Measurements from ENCODE around the gene REPIN1. TPM values are rescaled to one million over a fixed set of nuclear protein-coding genes. Genes with fewer than 3 reads are reported as not detected.

The REPIN1 gene
- polyA plus RNA-seq, 1 of the 3 experiments (the other 2 are of a cell fraction) = 91.6 TPM

- H2AFZ ChIP-seq (ENCODE audit: low read depth) = no peak overlapping the region
Observed at GRCh38 chr7:150358988-150359621, 9.5 kb upstream of the REPIN1 start.

GRCh38 chr7:150359622-150360362, 8.8 kb upstream of the REPIN1 start:
- CTCF ChIA-PET = no interaction called here
- H3K79me2 ChIP-seq (ENCODE audit: insufficient read depth) = no peaks in the 10 kb centered on the region
- no peaks in the 10 kb centered on the region for H3K36me3 ChIP-seq (replicated peaks in 1 of 2; ENCODE audit: control insufficient read depth in 1 of 2, insufficient read depth in 2 of 2, low read length in 1 of 2)
- no peaks in the 10 kb centered on the region for H3F3A ChIP-seq (replicated peaks; ENCODE audit: insufficient read depth)
- POLR2A ChIA-PET = no interaction called here
- TF ChIP-seq SIN3A (IDR thresholded peaks at IDR 0.05; ENCODE audit: borderline replicate concordance, low read depth, low read length) (no peak), NRF1 (IDR thresholded peaks at IDR 0.05; ENCODE audit: low read depth, low read length) (no peak), RCOR1 (IDR thresholded peaks at IDR 0.05; ENCODE audit: low read length) (no peak), TEAD4 (IDR thresholded peaks at IDR 0.05; ENCODE audit: borderline replicate concordance, insufficient read depth) (no peak)
- no peak overlapping the region for H2AFZ ChIP-seq (ENCODE audit: low read depth)
- no peak for DNase-seq
- H3K27me3 ChIP-seq (ENCODE audit: insufficient read depth) = no peaks in the 10 kb centered on the region
- no peak overlapping the region for H3K4me3 ChIP-seq (ENCODE audit: low read depth in 2 of 2, low read length in 1 of 2)
- H3K9me2 ChIP-seq = no peaks in the 10 kb centered on the region
- no peak overlapping the region for H3K4me2 ChIP-seq
- H3K4me1 ChIP-seq (ENCODE audit: control insufficient read depth in 1 of 2, insufficient read depth in 2 of 2, low read depth in 1 of 2, low read length in 1 of 2) = peaks cover 0 to 14% of the 10 kb centered on the region in 2 experiments; a peak in 3 of 4 replicates
- no peak overlapping the region for H3K27ac ChIP-seq (ENCODE audit: low read depth in 2 of 2, low read length in 1 of 2)
- no peaks in the 10 kb centered on the region for H4K20me1 ChIP-seq (ENCODE audit: insufficient read depth)
- 95% methylated on average over 2 of the region's 2 CpGs for WGBS (ENCODE audit: low lambda C conversion rate)
- H3K9me3 ChIP-seq = no peaks in the 10 kb centered on the region
- H3K9ac ChIP-seq = no peak overlapping the region

More at GRCh38 chr7:150358988-150359621, 9.5 kb upstream of the REPIN1 start:
- Histone ChIP-seq H3K9me2 (no peaks in the 10 kb centered on the region), H3K9ac (no peak overlapping the region), H3K4me3 (ENCODE audit: low read depth in 2 of 2, low read length in 1 of 2) (no peak overlapping the region), H4K20me1 (ENCODE audit: insufficient read depth) (no peaks in the 10 kb centered on the region), H3K27me3 (ENCODE audit: insufficient read depth) (no peaks in the 10 kb centered on the region), H3K4me1 (ENCODE audit: control insufficient read depth in 1 of 2, insufficient read depth in 2 of 2, low read depth in 1 of 2, low read length in 1 of 2) (peaks cover 0 to 12% of the 10 kb centered on the region in 2 experiments; a peak in 3 of 4 replicates), H3K4me2 (no peak overlapping the region), H3K79me2 (ENCODE audit: insufficient read depth) (no peaks in the 10 kb centered on the region), H3F3A (replicated peaks; ENCODE audit: insufficient read depth) (no peaks in the 10 kb centered on the region), H3K9me3 (no peaks in the 10 kb centered on the region), H3K27ac (ENCODE audit: low read depth in 2 of 2, low read length in 1 of 2) (no peak overlapping the region), H3K36me3 (replicated peaks in 1 of 2; ENCODE audit: control insufficient read depth in 1 of 2, insufficient read depth in 2 of 2, low read length in 1 of 2) (no peaks in the 10 kb centered on the region)
- DNase-seq = no peak
- TF ChIP-seq TEAD4 (IDR thresholded peaks at IDR 0.05; ENCODE audit: borderline replicate concordance, insufficient read depth) (no peak), JUND (IDR thresholded peaks at IDR 0.05) (no peak)
- WGBS (ENCODE audit: low lambda C conversion rate) = 92% methylated on average over 4 of the region's 4 CpGs
- ChIA-PET CTCF (interaction anchor here (1.0 to 5.7 kb wide), 8 partner anchors 9 to 90 kb away, joined by 3 to 57 read pairs (median 4); partner anchors contain the start of genes RARRES2 and REPIN1), POLR2A (interaction anchor here (0.6 kb wide), 1 partner anchor 591 kb away, joined by 3 read pairs; no protein-coding TSS in a partner anchor)

GRCh38 chr7:150360363-150361058, 8.1 kb upstream of the REPIN1 start:
- Histone ChIP-seq H4K20me1 (ENCODE audit: insufficient read depth) (no peaks in the 10 kb centered on the region), H3K79me2 (ENCODE audit: insufficient read depth) (no peaks in the 10 kb centered on the region), H3K27me3 (ENCODE audit: insufficient read depth) (no peaks in the 10 kb centered on the region), H3K4me3 (ENCODE audit: low read depth in 2 of 2, low read length in 1 of 2) (no peak overlapping the region), H3F3A (replicated peaks; ENCODE audit: insufficient read depth) (no peaks in the 10 kb centered on the region), H3K36me3 (replicated peaks in 1 of 2; ENCODE audit: control insufficient read depth in 1 of 2, insufficient read depth in 2 of 2, low read length in 1 of 2) (no peaks in the 10 kb centered on the region), H3K4me1 (ENCODE audit: control insufficient read depth in 1 of 2, insufficient read depth in 2 of 2, low read depth in 1 of 2, low read length in 1 of 2) (peaks cover 0 to 14% of the 10 kb centered on the region in 2 experiments; a peak in 3 of 4 replicates), H2AFZ (ENCODE audit: low read depth) (no peak overlapping the region), H3K9ac (no peak overlapping the region), H3K4me2 (no peak overlapping the region), H3K9me2 (no peaks in the 10 kb centered on the region), H3K27ac (ENCODE audit: low read depth in 2 of 2, low read length in 1 of 2) (no peak overlapping the region), H3K9me3 (no peaks in the 10 kb centered on the region)
- ChIA-PET POLR2A (no interaction called here), CTCF (interaction anchor here (1.0 kb wide), 1 partner anchor 14 kb away, joined by 5 read pairs; no protein-coding TSS in a partner anchor)
- WGBS (ENCODE audit: low lambda C conversion rate) = 78% methylated on average over 5 of the region's 5 CpGs
- TF ChIP-seq FOXJ3 (CRISPR knock-in tag; IDR thresholded peaks at IDR 0.05) = no peak
- TF ChIP-seq TCF12 (IDR thresholded peaks at IDR 0.05) = no peak
- no peak for TF ChIP-seq CTCF (IDR thresholded peaks at IDR 0.05)
- no peak for TF ChIP-seq POLR2AphosphoS5 (IDR thresholded peaks at IDR 0.05; ENCODE audit: low read depth, low read length)
- no peak for TF ChIP-seq NFIC (IDR thresholded peaks at IDR 0.05; ENCODE audit: borderline replicate concordance)
- TF ChIP-seq MAX (IDR thresholded peaks at IDR 0.05; ENCODE audit: low read depth) = no peak
- no peak for TF ChIP-seq IRF3 (IDR thresholded peaks at IDR 0.05; ENCODE audit: low read depth, low read length)
- TF ChIP-seq RXRA (IDR thresholded peaks at IDR 0.05; ENCODE audit: borderline replicate concordance, low read depth) = no peak
- TF ChIP-seq MXI1 (IDR thresholded peaks at IDR 0.05; ENCODE audit: low read depth, low read length) = no peak
- no peak for TF ChIP-seq RCOR1 (IDR thresholded peaks at IDR 0.05; ENCODE audit: low read length)
- DNase-seq = no peak
